ENCODE results near the gene PLAGL2.
A peak's percentile ranks its signal among the peaks of the same experiment; 100 is the strongest.

Gene PLAGL2

DNA sequence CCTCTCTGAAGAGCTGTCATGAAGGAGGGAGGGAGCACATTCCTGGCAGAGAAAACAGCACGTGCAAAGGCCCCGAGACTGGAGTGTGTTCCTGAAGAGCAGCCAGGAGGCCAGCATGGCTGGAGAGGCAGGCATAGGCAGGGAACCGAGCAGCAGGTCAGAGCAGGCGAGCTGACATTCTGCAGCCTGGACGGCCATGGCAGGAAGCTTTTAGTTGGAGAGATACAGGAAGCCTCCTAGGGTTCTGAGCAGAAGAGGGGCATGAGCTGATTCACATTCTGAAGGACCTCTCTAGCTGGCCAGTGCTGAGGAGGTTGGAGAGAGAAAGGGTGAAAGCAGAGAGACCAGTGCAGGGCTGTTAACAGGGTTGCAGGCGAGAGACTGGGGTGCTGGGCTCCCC is 29.9 kb upstream of the PLAGL2 start:
- peaks cover 17% of the 10 kb centered on the region for H3K4me1 Mint-ChIP-seq
- no peak overlapping the region for H3K27ac Mint-ChIP-seq
- no peaks in the 10 kb centered on the region for H3K9me3 Mint-ChIP-seq
- peaks cover 6% of the 10 kb centered on the region for H3K27me3 Mint-ChIP-seq (ENCODE audit: low read depth, poor library complexity)
- DNase-seq = no peak
- no peak overlapping the region for H3K4me3 Mint-ChIP-seq
- TF ChIP-seq, protein P1, sequence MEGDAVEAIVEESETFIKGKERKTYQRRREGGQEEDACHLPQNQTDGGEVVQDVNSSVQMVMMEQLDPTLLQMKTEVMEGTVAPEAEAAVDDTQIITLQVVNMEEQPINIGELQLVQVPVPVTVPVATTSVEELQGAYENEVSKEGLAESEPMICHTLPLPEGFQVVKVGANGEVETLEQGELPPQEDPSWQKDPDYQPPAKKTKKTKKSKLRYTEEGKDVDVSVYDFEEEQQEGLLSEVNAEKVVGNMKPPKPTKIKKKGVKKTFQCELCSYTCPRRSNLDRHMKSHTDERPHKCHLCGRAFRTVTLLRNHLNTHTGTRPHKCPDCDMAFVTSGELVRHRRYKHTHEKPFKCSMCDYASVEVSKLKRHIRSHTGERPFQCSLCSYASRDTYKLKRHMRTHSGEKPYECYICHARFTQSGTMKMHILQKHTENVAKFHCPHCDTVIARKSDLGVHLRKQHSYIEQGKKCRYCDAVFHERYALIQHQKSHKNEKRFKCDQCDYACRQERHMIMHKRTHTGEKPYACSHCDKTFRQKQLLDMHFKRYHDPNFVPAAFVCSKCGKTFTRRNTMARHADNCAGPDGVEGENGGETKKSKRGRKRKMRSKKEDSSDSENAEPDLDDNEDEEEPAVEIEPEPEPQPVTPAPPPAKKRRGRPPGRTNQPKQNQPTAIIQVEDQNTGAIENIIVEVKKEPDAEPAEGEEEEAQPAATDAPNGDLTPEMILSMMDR (IDR thresholded peaks at IDR 0.05) = no peak
- H3K36me3 Mint-ChIP-seq (ENCODE audit: low read depth) = peaks cover 36% of the 10 kb centered on the region

DNA sequence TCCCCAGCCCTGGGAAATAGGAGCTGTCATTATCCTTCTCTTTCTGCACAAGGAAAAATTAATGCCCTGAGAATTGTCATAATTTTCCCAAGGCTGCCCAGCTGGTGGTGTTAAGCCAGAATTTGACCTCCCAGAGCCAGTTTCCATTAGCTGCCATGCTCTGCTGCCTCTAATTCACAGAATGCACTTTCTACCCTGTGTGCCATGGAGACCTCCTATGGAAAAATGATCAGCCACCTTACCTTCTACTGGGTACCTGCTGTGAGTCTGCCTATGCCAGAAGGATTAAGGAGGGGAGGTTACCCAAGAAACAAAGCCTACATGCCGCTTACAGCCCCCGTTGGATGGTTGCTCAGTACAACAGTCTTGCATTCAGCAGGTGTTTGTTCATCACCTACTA is 29.3 kb upstream of the PLAGL2 start:
- Mint-ChIP-seq H3K4me1 (peaks cover 17% of the 10 kb centered on the region), H3K27ac (peak overlapping the region; percentile 23), H3K9me3 (no peaks in the 10 kb centered on the region), H3K36me3 (ENCODE audit: low read depth) (peaks cover 42% of the 10 kb centered on the region), H3K27me3 (ENCODE audit: low read depth, poor library complexity) (peaks cover 6% of the 10 kb centered on the region), H3K4me3 (no peak overlapping the region)
- DNase-seq = no peak
- TF ChIP-seq, protein P1 (IDR thresholded peaks at IDR 0.05) = no peak

DNA sequence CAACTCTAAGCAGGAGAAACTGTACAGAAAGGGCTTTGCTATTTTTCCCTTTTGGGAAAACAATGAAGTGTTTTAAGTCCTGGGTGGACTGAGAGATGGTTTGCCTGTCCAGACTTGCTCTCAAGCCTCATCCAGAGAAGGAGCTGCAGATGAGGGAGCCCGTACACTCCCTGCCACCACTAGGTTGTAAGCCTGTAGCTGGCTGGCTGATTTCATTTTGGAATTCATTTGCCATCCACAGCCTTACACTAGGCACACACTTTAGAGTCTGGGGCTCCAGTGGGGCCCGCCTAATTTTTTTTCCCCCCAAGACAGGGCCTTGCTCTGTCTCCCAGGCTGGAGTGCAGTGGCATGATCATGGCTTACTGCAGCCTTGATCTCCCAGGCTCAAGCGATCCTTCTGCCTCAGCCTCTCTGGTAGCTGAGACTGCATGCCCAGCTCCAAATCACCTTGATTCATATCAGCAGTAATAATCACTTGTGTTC is 28.5 kb upstream of the PLAGL2 start:
- peaks cover 50% of the 10 kb centered on the region for H3K36me3 Mint-ChIP-seq (ENCODE audit: low read depth)
- H3K9me3 Mint-ChIP-seq = no peaks in the 10 kb centered on the region
- TF ChIP-seq, protein P1 (IDR thresholded peaks at IDR 0.05) = no peak
- peak overlapping the region; percentile 66 for H3K27ac Mint-ChIP-seq
- DNase-seq = no peak
- peaks cover 17% of the 10 kb centered on the region for H3K4me1 Mint-ChIP-seq
- no peak overlapping the region for H3K4me3 Mint-ChIP-seq
- peaks cover 6% of the 10 kb centered on the region for H3K27me3 Mint-ChIP-seq (ENCODE audit: low read depth, poor library complexity)

DNA sequence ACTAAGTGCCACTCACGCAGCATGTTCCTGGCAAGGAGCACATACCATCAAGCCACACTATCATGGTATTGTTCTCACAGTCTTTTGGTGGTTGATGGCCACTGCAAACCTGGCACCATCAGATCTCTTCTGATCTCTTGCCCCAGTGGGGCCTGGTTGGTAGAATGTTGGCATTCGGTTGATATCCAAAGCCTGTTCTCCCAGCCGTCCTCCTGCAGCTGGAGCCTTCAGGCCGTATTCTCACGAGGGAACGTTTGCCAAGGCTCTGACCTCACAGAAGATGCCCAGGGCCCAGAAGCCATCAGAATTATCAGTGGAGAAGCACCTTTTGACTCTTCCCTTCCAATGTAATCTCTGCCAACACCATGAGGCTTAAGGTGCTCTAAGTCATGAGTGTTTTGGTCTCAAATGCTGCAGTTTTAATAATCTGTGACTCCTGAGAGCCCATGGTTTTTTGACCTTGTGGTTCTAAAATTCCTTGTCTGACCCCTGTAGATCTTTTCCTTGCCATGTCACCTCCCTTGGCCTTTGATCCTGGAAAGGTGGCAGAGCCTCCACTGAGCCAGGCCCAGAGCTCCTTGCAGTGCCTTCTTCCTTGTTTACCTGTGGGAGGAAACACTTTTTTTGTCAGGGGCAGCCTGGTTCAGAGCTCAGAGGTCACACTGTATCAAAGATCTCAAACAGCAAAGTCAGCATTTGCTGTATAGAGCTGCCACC is 27.9 kb upstream of the PLAGL2 start:
- TF ChIP-seq, protein P1 (IDR thresholded peaks at IDR 0.05) = no peak
- Mint-ChIP-seq H3K9me3 (no peaks in the 10 kb centered on the region), H3K27ac (peak overlapping the region; percentile 66), H3K4me3 (no peak overlapping the region), H3K36me3 (ENCODE audit: low read depth) (peaks cover 56% of the 10 kb centered on the region), H3K4me1 (peaks cover 15% of the 10 kb centered on the region), H3K27me3 (ENCODE audit: low read depth, poor library complexity) (peaks cover 6% of the 10 kb centered on the region)
- no peak for DNase-seq

DNA sequence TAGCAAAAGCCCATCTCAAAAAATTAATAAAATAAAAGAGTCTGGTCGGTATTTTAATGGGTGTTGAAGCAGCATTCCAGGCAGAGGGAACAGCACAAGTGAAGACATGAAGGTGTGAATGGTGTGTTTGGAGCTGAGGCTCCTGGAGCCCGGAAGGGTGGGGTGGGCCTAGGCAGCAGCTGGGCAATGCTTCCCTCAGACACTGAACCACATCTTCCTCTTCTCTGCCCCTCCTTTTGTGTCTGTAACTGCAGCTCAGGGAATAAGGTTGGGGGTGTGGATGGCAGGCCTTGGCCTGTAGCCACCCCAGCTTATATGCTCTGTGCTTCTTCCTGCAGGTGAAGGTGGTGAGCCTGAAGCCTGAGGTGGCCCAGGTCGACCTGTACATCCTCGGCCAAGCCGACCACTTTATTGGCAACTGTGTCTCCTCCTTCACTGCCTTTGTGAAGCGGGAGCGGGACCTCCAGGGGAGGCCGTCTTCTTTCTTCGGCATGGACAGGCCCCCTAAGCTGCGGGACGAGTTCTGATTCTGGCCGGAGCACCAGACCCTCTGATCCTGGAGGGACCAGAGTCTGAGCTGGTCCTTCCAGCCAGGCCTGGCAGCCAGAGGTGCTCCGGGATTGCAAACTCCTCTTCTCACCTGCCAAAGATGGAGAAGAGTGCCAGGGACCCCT is 26.7 kb upstream of the PLAGL2 start:
- Mint-ChIP-seq H3K4me3 (no peak overlapping the region), H3K27me3 (ENCODE audit: low read depth, poor library complexity) (peaks cover 3% of the 10 kb centered on the region), H3K4me1 (peaks cover 5% of the 10 kb centered on the region), H3K36me3 (ENCODE audit: low read depth) (peaks cover 61% of the 10 kb centered on the region), H3K9me3 (no peaks in the 10 kb centered on the region), H3K27ac (peak overlapping the region; percentile 68)
- no peak for DNase-seq
- TF ChIP-seq, protein P1 (IDR thresholded peaks at IDR 0.05) = no peak
